Stimulated activated CD4-positive, alpha-beta T cell treated with anti-CD3 and anti-CD28 coated beads, Interleukin-1b, Interleukin-23, amount 100 ng/mL, for 24 hours (primary cell): ENCODE results near the gene PRKD1.

Experiments used
- DNase-seq, 4 experiments: peaks; one replicate each; pipeline ENCODE4 v3.0.0-alpha.2; 2020; ENCODE audit warnings: low read depth in 4 of 4, low spot score in 1 of 4

The PRKD1 gene

GRCh38 chr14:29927376-29928116 lies at the start of gene PRKD1:
Gene PRKD1 (minus strand): TSS chr14:29927847.
- no peak for DNase-seq

DNA sequence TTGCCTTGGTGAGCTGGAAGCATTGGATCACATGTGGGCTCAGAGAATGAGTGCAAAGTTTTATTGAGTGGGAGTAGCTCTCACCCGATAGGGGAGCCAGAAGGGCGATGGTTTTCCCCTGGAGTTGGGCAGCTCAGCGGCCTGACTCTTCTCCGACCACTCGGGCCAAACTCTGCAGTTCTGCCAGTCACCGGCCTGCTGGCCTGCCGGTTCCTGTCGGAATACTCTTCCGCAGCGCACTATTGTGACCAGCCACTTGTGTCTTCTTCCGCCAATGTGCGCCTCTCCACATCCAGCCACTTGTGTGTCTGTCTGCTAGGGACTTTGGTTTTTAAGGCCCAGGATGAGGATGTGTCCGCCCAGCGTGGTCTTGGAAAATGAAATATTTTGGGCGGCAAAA lies 43.5 kb upstream of the PRKD1 start:
- DNase-seq = no peak

GRCh38 chr14:29955087-29955486 lies 27.4 kb upstream of the PRKD1 start:
- DNase-seq = no peak

GRCh38 chr14:29953501-29953900 lies 25.9 kb upstream of the PRKD1 start:
- no peak for DNase-seq

DNA sequence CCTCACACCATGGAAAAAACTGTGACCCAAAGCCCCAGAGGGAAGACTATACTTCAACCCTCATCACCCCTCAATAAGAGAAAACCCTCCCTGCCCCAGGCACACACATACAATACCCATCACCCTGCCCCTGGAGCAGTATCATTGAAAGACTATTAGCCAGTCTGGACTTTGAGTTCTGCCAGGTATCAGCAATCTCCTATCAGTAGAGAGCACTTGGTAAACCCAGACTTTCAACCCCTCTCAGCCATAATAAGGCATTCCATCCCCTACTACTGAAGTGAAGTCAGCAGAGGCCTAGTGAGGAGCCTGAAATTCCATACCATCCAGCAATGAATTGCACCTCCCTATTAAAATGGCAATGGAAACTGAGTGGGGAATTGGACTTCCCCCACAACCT lies 16.4 kb upstream of the PRKD1 start:
- no peak for DNase-seq

- DNase-seq = no peak
Observed at GRCh38 chr14:29941401-29941800, 13.8 kb upstream of the PRKD1 start.

- DNase-seq = no peak
Observed at GRCh38 chr14:29940482-29940881, 12.8 kb upstream of the PRKD1 start.

GRCh38 chr14:29937116-29937515 lies 9.5 kb upstream of the PRKD1 start:
- no peak for DNase-seq

DNA sequence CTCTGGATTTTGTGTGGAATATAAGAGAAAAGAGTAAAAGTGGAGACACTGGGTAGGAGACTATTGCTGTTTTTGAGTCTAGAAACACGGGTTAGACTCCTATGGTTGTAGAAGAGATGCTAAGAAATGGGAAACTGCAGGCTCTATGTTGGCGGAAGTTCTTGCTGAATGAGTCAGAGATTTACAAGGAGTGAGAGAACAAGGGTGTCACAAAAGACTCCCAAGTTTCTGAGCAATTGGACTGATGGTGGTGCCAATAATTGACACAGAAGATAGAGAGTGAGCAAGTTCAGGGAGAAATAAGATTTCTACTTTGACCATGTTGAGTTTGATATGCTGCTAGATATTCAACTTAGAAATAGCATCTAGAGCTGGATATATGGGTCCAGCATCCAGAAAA lies 2.6 kb upstream of the PRKD1 start:
- no peak for DNase-seq

DNA sequence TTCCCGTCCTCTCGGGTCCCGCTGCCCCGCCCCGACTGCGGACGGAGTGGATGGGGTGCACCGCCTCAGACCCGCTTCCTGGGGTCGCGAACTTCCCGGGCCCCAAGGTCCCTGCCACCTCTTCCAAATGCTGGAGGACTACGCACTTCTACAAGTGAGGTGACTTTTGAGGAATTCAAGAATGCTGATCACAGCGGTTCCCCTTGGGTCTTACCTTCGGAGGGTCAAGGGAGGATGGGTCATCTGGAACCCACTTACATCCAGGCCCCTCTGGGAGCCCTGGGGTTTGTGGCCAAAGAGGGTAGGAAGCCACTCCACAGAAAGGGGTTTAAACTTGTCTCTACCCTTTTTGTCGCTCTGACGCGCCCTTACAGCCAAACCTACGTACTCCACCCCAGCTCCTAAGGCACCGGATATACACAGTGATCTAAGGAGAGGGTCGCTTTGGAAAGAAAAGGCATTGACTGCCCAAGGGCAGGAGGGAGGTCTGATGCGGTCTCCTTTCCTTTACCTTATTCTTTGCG lies 532 bp upstream of the PRKD1 start:
- no peak for DNase-seq

- no peak for DNase-seq
Observed at GRCh38 chr14:29926701-29927375, 809 bp downstream of the PRKD1 start.

DNA sequence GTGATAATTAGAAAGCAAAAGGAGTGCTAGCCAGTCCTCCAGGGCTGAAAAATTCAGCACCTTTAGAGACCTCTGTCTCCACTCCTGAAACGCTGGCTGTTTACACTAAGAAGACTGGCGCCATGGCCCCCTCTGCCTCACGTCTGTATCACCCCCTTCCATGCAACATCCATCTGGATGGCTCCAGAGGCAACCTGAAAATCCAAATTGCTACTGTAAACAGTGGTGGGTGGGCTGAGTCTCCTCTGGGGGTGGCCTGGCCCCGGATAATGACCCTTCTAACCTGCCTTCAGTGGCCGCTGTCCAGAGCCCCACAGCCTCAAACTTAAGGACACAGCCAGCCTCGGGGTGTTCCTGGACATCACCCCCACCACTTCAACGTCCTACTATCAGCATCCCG lies 1.4 kb downstream of the PRKD1 start:
- no peak for DNase-seq

DNA sequence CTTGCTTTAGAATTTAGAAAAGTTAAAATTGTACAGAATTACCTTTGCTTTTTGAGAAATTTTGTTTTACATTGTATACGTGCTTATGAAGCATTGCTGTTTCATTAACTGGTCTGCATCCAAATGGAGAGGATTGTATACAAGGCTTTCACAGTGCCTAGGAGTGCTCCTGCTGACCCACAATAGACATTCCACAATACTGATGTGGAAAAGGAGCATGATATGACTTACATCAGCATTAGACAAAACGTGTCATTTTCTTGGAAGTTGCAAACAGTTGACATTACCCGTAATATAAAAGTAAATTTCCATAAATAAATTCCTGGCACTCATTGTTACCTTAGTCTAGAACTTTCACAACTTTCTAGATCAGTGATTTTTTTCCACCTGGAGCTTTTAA lies 1.9 kb downstream of the PRKD1 start:
- no peak for DNase-seq

- no peak for DNase-seq
Observed at GRCh38 chr14:29925101-29925722, 2.4 kb downstream of the PRKD1 start.

- no peak for DNase-seq
Observed at GRCh38 chr14:29919845-29920244, 7.8 kb downstream of the PRKD1 start.

DNA sequence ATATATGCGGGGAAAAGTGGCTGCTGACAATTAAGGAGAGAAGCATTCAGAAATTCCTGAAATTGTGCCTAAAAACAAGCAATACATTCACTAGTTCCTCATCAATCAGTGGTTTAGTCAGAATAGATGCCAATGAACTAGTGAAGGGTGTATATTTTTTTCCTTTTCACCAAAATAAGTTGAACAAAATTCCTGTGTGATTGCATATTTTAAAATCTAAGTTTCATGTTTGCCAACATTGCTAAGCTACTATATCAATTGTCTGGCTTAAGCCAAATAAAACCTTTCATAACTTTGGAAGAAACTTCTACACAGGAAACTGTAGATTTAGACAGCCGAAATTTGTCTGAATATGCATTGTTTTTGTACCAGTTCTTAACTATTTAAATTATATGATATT lies 8.7 kb downstream of the PRKD1 start:
- no peak for DNase-seq

GRCh38 chr14:29913566-29913965 lies 14.1 kb downstream of the PRKD1 start:
- no peak for DNase-seq

- DNase-seq = no peak
Observed at GRCh38 chr14:29911810-29912209, 15.8 kb downstream of the PRKD1 start.

- DNase-seq = no peak
Observed at GRCh38 chr14:29908652-29909577, 18.7 kb downstream of the PRKD1 start.

DNA sequence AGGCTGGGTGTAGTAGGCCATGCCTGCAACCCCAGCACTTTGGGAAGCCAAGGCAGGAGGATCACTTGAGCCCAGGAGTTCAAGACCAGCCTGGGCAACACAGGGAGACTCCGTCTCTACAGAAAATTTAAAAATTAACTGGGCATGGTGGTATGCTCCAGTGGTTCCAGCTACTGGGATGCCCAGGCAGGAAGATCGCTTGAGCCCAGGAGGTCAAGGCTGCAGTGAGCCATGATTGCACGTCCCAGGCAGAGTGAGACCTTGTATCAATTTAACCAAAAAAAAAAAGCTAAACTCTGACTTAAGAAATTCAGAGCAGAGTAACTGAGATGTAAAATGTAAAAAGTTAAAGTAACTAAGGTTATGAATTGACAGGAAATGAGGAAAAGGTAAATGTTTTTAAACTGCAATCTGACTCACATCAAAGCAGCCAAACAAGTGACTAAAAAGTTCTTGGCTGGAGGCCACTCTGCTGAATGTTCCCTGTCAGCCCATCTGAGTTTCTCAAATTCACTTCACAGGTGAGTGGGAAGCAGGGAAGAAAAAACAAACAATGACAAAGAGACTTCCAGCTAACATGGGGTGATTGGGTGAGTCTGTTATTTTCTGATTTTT lies 21.3 kb downstream of the PRKD1 start:
- DNase-seq = no peak

DNA sequence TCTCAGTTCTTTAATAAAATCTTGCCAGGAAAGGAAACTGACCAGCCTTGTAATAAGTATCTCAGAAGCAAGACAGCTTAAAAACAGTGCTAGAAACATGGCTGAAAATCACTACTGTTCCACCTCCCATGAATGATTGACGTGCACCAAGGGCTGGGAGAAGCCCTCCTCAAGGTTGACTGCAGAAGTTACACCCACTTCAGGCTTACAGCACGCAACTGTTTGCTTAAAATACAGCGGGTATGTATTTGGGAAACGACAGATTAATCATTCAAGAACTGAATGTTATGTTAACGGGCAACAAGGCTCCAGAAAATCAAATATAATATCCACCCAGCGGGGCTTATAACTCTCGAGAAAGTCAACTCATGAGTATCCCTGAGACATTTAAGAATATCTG lies 22.1 kb downstream of the PRKD1 start:
- no peak for DNase-seq
